Fibroblast of lung (primary cell): ENCODE measurements around the gene GPR82.

ENCODE experiments used
- CTCF ChIP-seq, 2 donors: IDR thresholded peaks in 1 of 2; conservative IDR thresholded peaks in 1 of 2; 1 replicate in 1 of 2; 2 replicates in 1 of 2; pipeline ENCODE4 v1.5.1; 2011 to 2012; ENCODE audit warnings: low read length in 2 of 2, control low read depth in 1 of 2, inconsistent platforms in 1 of 2, low read depth in 1 of 2, mild to moderate bottlenecking in 1 of 2
- EZH2 ChIP-seq: IDR thresholded peaks from 2 replicates; pipeline ENCODE4 v1.5.1; 2012; ENCODE audit warnings: low read length, control low read depth, mild to moderate bottlenecking; ENCODE audit errors: missing control alignments

GRCh38 chrX:41739871-41740270 lies 15.9 kb downstream of the GPR82 start:
- TF ChIP-seq CTCF (conservative IDR thresholded peaks at IDR 0.05 in 1 of 2, IDR thresholded peaks at IDR 0.05 in 1 of 2; ENCODE audit: low read depth in 1 of 2, low read length in 2 of 2) (no peak), EZH2 (no peak)
